Activated B cell treated with CpG ODN at 0.5 μM for 24 hours (primary cell): ENCODE data around the gene WDPCP. TPM values are rescaled to one million over a fixed set of nuclear protein-coding genes. Genes with fewer than 3 reads are reported as not detected.
"Not testable (repeated sequence)": the region's sequence is repeated elsewhere in the genome, so short reads cannot be mapped to it uniquely, and the experiment has no call there.

Experiments used
- ATAC-seq: fragments of 200-7000 bp; cut with Tn5 transposase; one replicate; pipeline ENCODE4 v1.10.0; 2021; ENCODE audit warnings: low read depth, mild to moderate bottlenecking, moderate library complexity
- CTCF ChIA-PET: fragments of 350-600 bp; sonication (Branson Sonifier 250); formaldehyde crosslinking; loops from one replicate; lab custom pipeline; 2021; ENCODE audit warnings: antibody characterized with exemption; lab: Charles Lee
- POLR2A ChIA-PET: fragments of 350-600 bp; sonication (Branson Sonifier 250); formaldehyde crosslinking; loops from one replicate; lab custom pipeline; 2021; ENCODE audit warnings: antibody characterized with exemption; lab: Charles Lee
- DNase-seq: peaks from one replicate; pipeline ENCODE4 v3.0.0; 2022
- H3K27ac Mint-ChIP-seq: one replicate; pipeline ENCODE4 v1.8.0; 2020; ENCODE audit warnings: mixed read lengths
- H3K27me3 Mint-ChIP-seq: one replicate; pipeline ENCODE4 v1.8.0; 2021; ENCODE audit warnings: mixed read lengths
- H3K36me3 Mint-ChIP-seq: one replicate; pipeline ENCODE4 v1.8.0; 2021; ENCODE audit warnings: low read depth, mixed read lengths
- H3K4me1 Mint-ChIP-seq: one replicate; pipeline ENCODE4 v1.8.0; 2021; ENCODE audit warnings: mixed read lengths
- H3K4me3 Mint-ChIP-seq: one replicate; pipeline ENCODE4 v1.8.0; 2020; ENCODE audit warnings: mild to moderate bottlenecking, mixed read lengths
- H3K9me3 Mint-ChIP-seq: one replicate; pipeline ENCODE4 v1.8.0; 2020; ENCODE audit warnings: mixed read lengths
- intact Hi-C: fragments of 100-400 bp; cut with micrococcal nuclease; formaldehyde crosslinking; loops from one replicate; pipeline ENCODE4 v1.15.1; 2024
- total RNA-seq: library from RNA; stranded (reverse); gene quantifications from 2 replicates; pipeline ENCODE4 v1.2.3, GENCODE V29; 2022
- TF ChIP-seq, protein P1 (sequence below): fragments of 200-600 bp; IDR thresholded peaks from one replicate; pipeline ENCODE4 v1.8.0; 2022; ENCODE audit warnings: antibody characterized with exemption, mild to moderate bottlenecking

Gene WDPCP
- total RNA-seq, 1 donor from 2014 or later = 12.9 TPM

DNA sequence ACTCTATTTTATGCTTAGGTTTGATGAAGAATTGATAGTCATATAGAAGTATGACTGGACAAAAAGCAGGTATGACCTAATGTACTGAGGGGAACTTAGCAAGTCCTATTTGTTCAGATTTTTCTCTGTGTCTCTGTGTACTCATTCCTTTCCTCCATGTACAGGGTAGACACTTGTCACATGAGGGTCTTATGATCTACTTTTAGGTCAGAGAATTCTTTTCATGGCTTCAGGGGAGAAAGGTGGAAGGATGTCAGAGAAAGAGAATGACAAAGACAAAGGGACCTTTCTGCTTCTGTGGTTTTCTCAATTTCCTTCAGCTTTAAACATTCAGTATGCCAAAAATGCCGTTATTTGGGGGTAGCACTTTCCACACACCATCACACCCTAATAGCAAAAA, 181.6 kb downstream of the WDPCP start:
- H3K36me3 Mint-ChIP-seq = peaks cover 22% of the 10 kb centered on the region
- intact Hi-C loops = no loop called here
- no peak overlapping the region for H3K4me3 Mint-ChIP-seq
- DNase-seq (no peak), ATAC-seq (no peak)
- CTCF ChIA-PET = no interaction called here
- H3K4me1 Mint-ChIP-seq = no peaks in the 10 kb centered on the region
- POLR2A ChIA-PET = no interaction called here
- no peak overlapping the region for H3K27ac Mint-ChIP-seq
- no peaks in the 10 kb centered on the region for H3K27me3 Mint-ChIP-seq
- peaks cover 6% of the 10 kb centered on the region for H3K9me3 Mint-ChIP-seq
- TF ChIP-seq, protein P1, sequence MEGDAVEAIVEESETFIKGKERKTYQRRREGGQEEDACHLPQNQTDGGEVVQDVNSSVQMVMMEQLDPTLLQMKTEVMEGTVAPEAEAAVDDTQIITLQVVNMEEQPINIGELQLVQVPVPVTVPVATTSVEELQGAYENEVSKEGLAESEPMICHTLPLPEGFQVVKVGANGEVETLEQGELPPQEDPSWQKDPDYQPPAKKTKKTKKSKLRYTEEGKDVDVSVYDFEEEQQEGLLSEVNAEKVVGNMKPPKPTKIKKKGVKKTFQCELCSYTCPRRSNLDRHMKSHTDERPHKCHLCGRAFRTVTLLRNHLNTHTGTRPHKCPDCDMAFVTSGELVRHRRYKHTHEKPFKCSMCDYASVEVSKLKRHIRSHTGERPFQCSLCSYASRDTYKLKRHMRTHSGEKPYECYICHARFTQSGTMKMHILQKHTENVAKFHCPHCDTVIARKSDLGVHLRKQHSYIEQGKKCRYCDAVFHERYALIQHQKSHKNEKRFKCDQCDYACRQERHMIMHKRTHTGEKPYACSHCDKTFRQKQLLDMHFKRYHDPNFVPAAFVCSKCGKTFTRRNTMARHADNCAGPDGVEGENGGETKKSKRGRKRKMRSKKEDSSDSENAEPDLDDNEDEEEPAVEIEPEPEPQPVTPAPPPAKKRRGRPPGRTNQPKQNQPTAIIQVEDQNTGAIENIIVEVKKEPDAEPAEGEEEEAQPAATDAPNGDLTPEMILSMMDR = no peak

DNA sequence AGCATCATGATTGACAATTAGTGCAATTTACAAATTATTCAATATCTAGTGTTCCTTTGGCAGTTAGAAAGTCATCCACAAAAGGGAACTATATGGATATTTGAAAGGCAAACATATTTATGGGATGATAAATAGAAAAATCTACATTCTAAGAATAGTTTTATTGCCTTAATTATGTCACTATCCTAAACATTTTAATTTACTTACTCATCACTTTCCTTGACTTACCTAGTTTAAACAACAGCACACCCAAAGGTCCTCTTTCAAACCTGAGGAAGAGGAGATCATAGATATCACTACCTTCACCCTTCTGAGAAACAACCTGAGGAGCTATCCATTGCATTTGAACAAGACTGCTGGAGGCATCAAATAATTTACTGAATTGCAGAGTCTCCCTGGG, 184.5 kb downstream of the WDPCP start:
- ATAC-seq (no peak), DNase-seq (no peak)
- ChIA-PET POLR2A (no interaction called here), CTCF (no interaction called here)
- TF ChIP-seq, protein P1 = no peak
- Mint-ChIP-seq H3K9me3 (peaks cover 6% of the 10 kb centered on the region), H3K4me3 (no peak overlapping the region), H3K4me1 (no peaks in the 10 kb centered on the region), H3K27me3 (no peaks in the 10 kb centered on the region), H3K36me3 (peaks cover 24% of the 10 kb centered on the region), H3K27ac (no peak overlapping the region)
- intact Hi-C loops = no loop called here

DNA sequence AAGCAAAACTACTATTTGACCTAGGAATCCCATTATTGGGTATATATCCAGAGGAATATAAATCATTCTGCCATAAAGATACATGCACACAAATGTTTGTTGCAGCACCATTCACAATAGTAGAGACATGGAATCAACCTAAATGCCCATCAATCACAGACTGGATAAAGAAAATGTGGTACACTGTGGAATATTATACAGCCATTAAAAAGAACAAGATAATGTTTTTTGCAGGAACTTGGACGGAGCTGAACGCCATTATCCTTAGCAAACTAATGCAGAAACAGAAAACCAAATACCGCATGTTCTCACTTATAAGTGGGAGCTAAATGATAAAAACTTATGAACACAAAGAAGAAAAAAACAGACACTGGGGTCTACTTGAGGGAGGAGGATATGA, 185.4 kb downstream of the WDPCP start:
- H3K4me1 Mint-ChIP-seq, CTCF ChIA-PET, DNase-seq, H3K4me3 Mint-ChIP-seq, H3K27ac Mint-ChIP-seq, intact Hi-C loops, ATAC-seq, H3K9me3 Mint-ChIP-seq, POLR2A ChIA-PET, H3K27me3 Mint-ChIP-seq: not testable (repeated sequence)
- peaks cover 24% of the 10 kb centered on the region for H3K36me3 Mint-ChIP-seq

DNA sequence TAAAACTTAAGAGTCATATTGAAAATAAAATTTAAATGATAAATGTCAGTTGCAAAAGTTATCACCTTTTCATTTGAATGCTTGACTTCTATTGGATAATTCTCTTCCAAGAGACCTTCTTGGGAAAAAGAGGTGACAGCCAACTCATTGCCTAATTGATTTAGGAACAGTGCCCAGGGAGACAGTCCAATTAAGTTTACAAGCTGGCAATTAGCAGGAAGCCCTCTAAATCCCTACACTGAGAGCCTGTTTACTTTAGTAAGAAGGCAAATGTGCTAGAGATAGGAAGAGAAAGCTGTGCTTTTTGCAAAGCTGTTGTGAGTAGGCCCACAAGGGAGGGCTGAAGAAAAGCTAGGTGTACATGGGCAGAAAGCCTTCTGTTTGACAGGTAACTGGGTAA, 189.1 kb downstream of the WDPCP start:
- no peak for DNase-seq
- Mint-ChIP-seq H3K4me1 (no peaks in the 10 kb centered on the region), H3K27me3 (no peaks in the 10 kb centered on the region), H3K4me3 (no peak overlapping the region), H3K9me3 (peaks cover 13% of the 10 kb centered on the region), H3K27ac (no peak overlapping the region), H3K36me3 (peaks cover 31% of the 10 kb centered on the region)
- no peak for ATAC-seq
- ChIA-PET POLR2A (interaction anchor here (0.6 kb wide), 1 partner anchor 1510 kb away, joined by 10 read pairs; no protein-coding TSS in a partner anchor), CTCF (no interaction called here)
- TF ChIP-seq, protein P1 = no peak
- intact Hi-C loops = no loop called here

DNA sequence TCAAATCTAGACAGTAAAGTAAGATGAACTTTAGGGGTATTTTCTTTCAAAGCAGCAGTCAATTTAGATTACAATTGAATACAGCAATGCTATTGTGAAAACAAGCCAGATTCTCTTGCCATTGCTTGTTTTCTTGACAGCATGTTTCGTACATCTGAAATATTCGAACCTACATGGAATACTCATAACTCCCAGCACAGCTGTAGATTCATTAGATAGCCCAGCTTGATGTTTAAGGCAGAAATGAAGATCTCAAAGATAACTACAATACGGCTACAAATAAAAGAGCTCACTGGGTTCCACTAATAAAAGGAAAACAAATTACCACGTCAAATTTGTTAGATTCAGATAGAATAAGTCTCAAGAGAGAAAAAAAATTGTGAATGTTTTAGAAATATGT, 208.8 kb downstream of the WDPCP start:
- ATAC-seq (no peak), DNase-seq (no peak)
- no peak overlapping the region for H3K27ac Mint-ChIP-seq
- H3K27me3 Mint-ChIP-seq = no peaks in the 10 kb centered on the region
- no peaks in the 10 kb centered on the region for H3K4me1 Mint-ChIP-seq
- TF ChIP-seq, protein P1 = no peak
- no peaks in the 10 kb centered on the region for H3K9me3 Mint-ChIP-seq
- POLR2A ChIA-PET = no interaction called here
- CTCF ChIA-PET = no interaction called here
- H3K36me3 Mint-ChIP-seq = peaks cover 22% of the 10 kb centered on the region
- intact Hi-C loops = no loop called here
- no peak overlapping the region for H3K4me3 Mint-ChIP-seq

DNA sequence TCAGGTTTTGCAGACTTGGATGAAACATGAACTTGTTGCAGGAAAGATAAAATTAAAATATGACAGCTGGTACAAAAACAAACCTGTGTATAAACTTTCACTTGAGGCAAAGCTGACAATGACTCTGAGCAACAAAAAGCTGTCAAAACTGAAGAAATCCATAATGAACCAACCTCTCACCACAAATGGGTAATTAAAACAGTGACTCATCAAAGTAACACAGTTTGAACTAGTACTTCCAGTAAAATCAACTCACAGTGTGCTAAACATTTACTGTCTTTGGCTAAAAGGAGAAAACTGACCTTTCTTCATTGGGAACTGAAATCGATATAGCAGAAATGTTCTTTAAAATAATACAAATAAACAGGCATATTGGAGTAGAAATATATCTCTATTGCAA, 209.7 kb downstream of the WDPCP start:
- no peak overlapping the region for H3K27ac Mint-ChIP-seq
- no peaks in the 10 kb centered on the region for H3K27me3 Mint-ChIP-seq
- ChIA-PET CTCF (no interaction called here), POLR2A (no interaction called here)
- H3K9me3 Mint-ChIP-seq = no peaks in the 10 kb centered on the region
- TF ChIP-seq, protein P1 = no peak
- intact Hi-C loops = no loop called here
- no peak for DNase-seq
- no peak overlapping the region for H3K4me3 Mint-ChIP-seq
- peaks cover 20% of the 10 kb centered on the region for H3K36me3 Mint-ChIP-seq
- no peak for ATAC-seq
- H3K4me1 Mint-ChIP-seq = no peaks in the 10 kb centered on the region
